Measurements from ENCODE around the gene IFITM1. TPM values are rescaled to one million over a fixed set of nuclear protein-coding genes. Genes with fewer than 3 reads are reported as not detected.
"Not testable (repeated sequence)": the region's sequence is repeated elsewhere in the genome, so short reads cannot be mapped to it uniquely, and the experiment has no call there.

The IFITM1 gene
- total and polyA plus RNA-seq, 2 donors (not counting 3 experiments of a cell fraction or from before 2014, with no cell fraction given) = 11.5 to 24.6 TPM

DNA sequence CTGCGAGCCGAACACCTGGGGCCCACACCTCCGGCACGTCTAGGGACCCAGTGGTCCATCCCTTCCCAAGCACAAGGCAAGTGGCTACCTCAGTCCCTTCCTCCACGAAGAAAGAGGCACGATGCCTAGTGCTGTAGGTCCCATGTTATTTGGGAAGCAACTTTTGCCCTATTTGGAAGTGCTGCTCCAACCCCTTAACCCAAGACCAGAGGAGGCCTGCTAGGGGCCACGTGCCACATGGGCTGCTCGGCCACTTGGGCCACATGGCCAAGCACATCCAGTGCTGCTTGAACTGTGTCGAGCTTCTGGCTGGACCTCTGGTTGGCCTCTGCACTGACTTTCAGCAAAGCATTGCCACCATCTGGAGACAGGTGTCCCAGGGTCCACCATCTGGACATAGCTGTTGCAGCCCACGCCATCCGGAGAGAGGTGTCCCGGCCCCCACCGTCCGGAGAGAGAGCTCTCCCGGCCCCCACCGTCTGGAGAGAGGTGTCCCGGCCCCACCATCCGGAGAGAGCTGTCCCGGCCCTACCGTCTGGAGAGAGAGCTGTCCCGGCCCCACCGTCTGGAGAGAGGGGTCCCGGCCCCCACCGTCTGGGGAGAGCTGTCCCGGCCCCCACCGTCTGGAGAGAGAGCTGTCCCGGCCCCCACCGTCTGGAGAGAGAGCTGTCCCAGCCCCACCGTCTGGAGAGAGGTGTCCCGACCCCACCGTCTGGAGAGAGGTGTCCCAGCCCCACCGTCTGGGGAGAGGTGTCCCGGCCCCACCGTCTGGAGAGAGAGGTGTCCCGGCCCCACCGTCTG lies 49.0 kb downstream of the IFITM1 start:
- Histone ChIP-seq H4K20me1 (replicated peaks; ENCODE audit: control insufficient read depth, extremely low read depth, insufficient read depth, low read length) (no peaks in the 10 kb centered on the region), H3K9ac (replicated peaks; ENCODE audit: extremely low read depth, insufficient read depth, low read length) (no peak overlapping the region), H3K79me2 (ENCODE audit: control insufficient read depth, insufficient read depth, low read length) (no peaks in the 10 kb centered on the region), H3K4me1 (ENCODE audit: control insufficient read depth, extremely low read depth, insufficient read depth, low read length) (no peaks in the 10 kb centered on the region), H3K27me3 (ENCODE audit: control insufficient read depth in 2 of 2, insufficient read depth in 2 of 2, low read length in 2 of 2) (peaks cover 5 to 6% of the 10 kb centered on the region in 2 experiments), H3K4me3 (replicated peaks in 1 of 3; ENCODE audit: insufficient read depth in 1 of 3, low read depth in 1 of 3, low read length in 3 of 3) (no peak overlapping the region), H3K9me1 (replicated peaks; ENCODE audit: control insufficient read depth, extremely low read depth, insufficient read depth, low read length) (no peaks in the 10 kb centered on the region), H2AFZ (ENCODE audit: low read depth, low read length) (no peak overlapping the region), H3K4me2 (ENCODE audit: insufficient read depth, low read length) (no peak overlapping the region), H3K36me3 (ENCODE audit: control insufficient read depth in 2 of 2, extremely low read depth in 1 of 2, insufficient read depth in 2 of 2, low read length in 2 of 2) (no peaks in the 10 kb centered on the region), H3K9me3 (replicated peaks; ENCODE audit: control insufficient read depth, insufficient read depth, low read length) (no peaks in the 10 kb centered on the region), H3K27ac (ENCODE audit: insufficient read depth, low read depth, low read length) (no peak overlapping the region)
- TF ChIP-seq, protein P1, sequence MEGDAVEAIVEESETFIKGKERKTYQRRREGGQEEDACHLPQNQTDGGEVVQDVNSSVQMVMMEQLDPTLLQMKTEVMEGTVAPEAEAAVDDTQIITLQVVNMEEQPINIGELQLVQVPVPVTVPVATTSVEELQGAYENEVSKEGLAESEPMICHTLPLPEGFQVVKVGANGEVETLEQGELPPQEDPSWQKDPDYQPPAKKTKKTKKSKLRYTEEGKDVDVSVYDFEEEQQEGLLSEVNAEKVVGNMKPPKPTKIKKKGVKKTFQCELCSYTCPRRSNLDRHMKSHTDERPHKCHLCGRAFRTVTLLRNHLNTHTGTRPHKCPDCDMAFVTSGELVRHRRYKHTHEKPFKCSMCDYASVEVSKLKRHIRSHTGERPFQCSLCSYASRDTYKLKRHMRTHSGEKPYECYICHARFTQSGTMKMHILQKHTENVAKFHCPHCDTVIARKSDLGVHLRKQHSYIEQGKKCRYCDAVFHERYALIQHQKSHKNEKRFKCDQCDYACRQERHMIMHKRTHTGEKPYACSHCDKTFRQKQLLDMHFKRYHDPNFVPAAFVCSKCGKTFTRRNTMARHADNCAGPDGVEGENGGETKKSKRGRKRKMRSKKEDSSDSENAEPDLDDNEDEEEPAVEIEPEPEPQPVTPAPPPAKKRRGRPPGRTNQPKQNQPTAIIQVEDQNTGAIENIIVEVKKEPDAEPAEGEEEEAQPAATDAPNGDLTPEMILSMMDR (IDR thresholded peaks at IDR 0.05; ENCODE audit: extremely low read depth in 1 of 2, insufficient read depth in 1 of 2, low read depth in 1 of 2, low read length in 2 of 2) = no peak
- TF ChIP-seq JUN (IDR thresholded peaks at IDR 0.05; ENCODE audit: borderline replicate concordance, insufficient read depth, insufficient read length, low read depth) (no peak), GATA2 (IDR thresholded peaks at IDR 0.05; ENCODE audit: insufficient read depth, insufficient read length, low read depth, low read length) (no peak), POLR2A (IDR thresholded peaks at IDR 0.05; ENCODE audit: low read depth, low read length) (no peak), FOS (IDR thresholded peaks at IDR 0.05; ENCODE audit: borderline replicate concordance, insufficient read depth, low read length) (no peak), EZH2 (IDR thresholded peaks at IDR 0.05; ENCODE audit: borderline replicate concordance, low read depth, low read length, severe bottlenecking) (no peak), POLR2AphosphoS5 (IDR thresholded peaks at IDR 0.05; ENCODE audit: insufficient read depth, low read depth, low read length) (no peak), MYC (IDR thresholded peaks at IDR 0.05; ENCODE audit: low read depth, low read length) (no peak)
- TF ChIP-seq, protein P2, sequence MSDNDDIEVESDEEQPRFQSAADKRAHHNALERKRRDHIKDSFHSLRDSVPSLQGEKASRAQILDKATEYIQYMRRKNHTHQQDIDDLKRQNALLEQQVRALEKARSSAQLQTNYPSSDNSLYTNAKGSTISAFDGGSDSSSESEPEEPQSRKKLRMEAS (IDR thresholded peaks at IDR 0.05; ENCODE audit: insufficient read depth, insufficient read length) = no peak
- intact Hi-C loops (cut with micrococcal nuclease) (no loop called here), dilution Hi-C loops (cut with MboI; ENCODE audit: extremely low pct_ligation_motif_present, low sequenced_read_pairs) (no loop called here)
- no TSS peak for BruUV-seq (replicated peaks)
- DNase-seq (ENCODE audit: low read depth, low spot score) (no peak), FAIRE-seq (no peak)
- POLR2A ChIA-PET = interaction anchor here (0.7 kb wide), 1 partner anchor 156 kb away, joined by 3 read pairs; the partner anchor contains the start of genes BET1L and RIC8A
- CTCF ChIA-PET = interaction anchor here (1.0 to 8.9 kb wide), 10 partner anchors 30 to 156 kb away, joined by 3 to 79 read pairs (median 5); partner anchors contain the start of genes BET1L, IFITM2, PTDSS2 and RIC8A

DNA sequence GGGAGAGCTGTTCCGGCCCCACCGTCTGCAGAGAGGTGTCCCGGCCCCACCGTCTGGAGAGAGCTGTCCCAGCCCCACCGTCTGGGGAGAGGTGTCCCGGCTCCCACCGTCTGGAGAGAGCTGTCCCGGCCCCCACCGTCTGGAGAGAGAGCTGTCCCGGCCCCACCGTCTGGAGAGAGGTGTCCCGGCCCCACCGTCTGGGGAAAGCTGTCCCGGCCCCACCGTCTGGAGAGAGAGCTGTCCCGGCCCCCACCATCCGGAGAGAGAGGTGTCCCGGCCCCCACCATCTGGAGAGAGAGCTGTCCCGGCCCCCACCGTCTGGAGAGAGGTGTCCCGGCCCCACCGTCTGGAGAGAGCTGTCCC lies 49.6 kb downstream of the IFITM1 start:
- H3K9ac ChIP-seq (replicated peaks; ENCODE audit: extremely low read depth, insufficient read depth, low read length); POLR2A ChIA-PET; intact Hi-C loops (cut with micrococcal nuclease); H3K9me1 ChIP-seq (replicated peaks; ENCODE audit: control insufficient read depth, extremely low read depth, insufficient read depth, low read length); H2AFZ ChIP-seq (ENCODE audit: low read depth, low read length); H4K20me1 ChIP-seq (replicated peaks; ENCODE audit: control insufficient read depth, extremely low read depth, insufficient read depth, low read length); H3K27ac ChIP-seq (ENCODE audit: insufficient read depth, low read depth, low read length); H3K9me3 ChIP-seq (replicated peaks; ENCODE audit: control insufficient read depth, insufficient read depth, low read length); H3K4me3 ChIP-seq (replicated peaks in 1 of 3; ENCODE audit: insufficient read depth in 1 of 3, low read depth in 1 of 3, low read length in 3 of 3); H3K36me3 ChIP-seq (ENCODE audit: control insufficient read depth in 2 of 2, extremely low read depth in 1 of 2, insufficient read depth in 2 of 2, low read length in 2 of 2); FAIRE-seq; H3K4me1 ChIP-seq (ENCODE audit: control insufficient read depth, extremely low read depth, insufficient read depth, low read length); H3K4me2 ChIP-seq (ENCODE audit: insufficient read depth, low read length); dilution Hi-C loops (cut with MboI; ENCODE audit: extremely low pct_ligation_motif_present, low sequenced_read_pairs); BruUV-seq (replicated peaks); H3K79me2 ChIP-seq (ENCODE audit: control insufficient read depth, insufficient read depth, low read length); DNase-seq (ENCODE audit: low read depth, low spot score): not testable (repeated sequence)
- CTCF ChIA-PET = interaction anchor here (1.0 to 8.9 kb wide), 8 partner anchors 33 to 156 kb away, joined by 3 to 79 read pairs (median 8); partner anchors contain the start of genes BET1L, IFITM2, PTDSS2 and RIC8A
- peaks cover 10 to 11% of the 10 kb centered on the region in 2 experiments for H3K27me3 ChIP-seq (ENCODE audit: control insufficient read depth in 2 of 2, insufficient read depth in 2 of 2, low read length in 2 of 2)
